Activated naive CD4-positive, alpha-beta T cell (primary cell): ENCODE measurements around the gene SGCA.

ENCODE experiments used
- DNase-seq, 4 experiments: peaks; one replicate each; lab custom pipeline; 2025; lab: John Stamatoyannopoulos, UW

Gene SGCA

GRCh38 chr17:50221864-50222545 is 56.2 kb downstream of the SGCA start:
- DNase-seq = no peak

- no peak for DNase-seq
Measured at GRCh38 chr17:50222922-50223321, 57.1 kb downstream of the SGCA start.
